Neuron (in vitro differentiated cells): ENCODE results near the gene OLFM3.

ENCODE experiments used
- H2AFZ ChIP-seq: one replicate; pipeline ENCODE4 v1.6.1; 2013; ENCODE audit warnings: low read depth, mild to moderate bottlenecking, inconsistent platforms, low read length, moderate library complexity
- H3K27me3 ChIP-seq: one replicate; pipeline ENCODE4 v1.6.1; 2013; ENCODE audit warnings: low read length; ENCODE audit not compliant: insufficient read depth
- H3K36me3 ChIP-seq: one replicate; pipeline ENCODE4 v1.6.1; 2013; ENCODE audit warnings: low read length; ENCODE audit not compliant: insufficient read depth
- H3K4me1 ChIP-seq: one replicate; pipeline ENCODE4 v1.6.1; 2013; ENCODE audit warnings: low read length; ENCODE audit not compliant: insufficient read depth
- H3K4me3 ChIP-seq: 2 replicates; pipeline ENCODE4 v1.5.1; 2013; ENCODE audit warnings: mild to moderate bottlenecking, low read length, moderate library complexity
- H3K9me3 ChIP-seq: one replicate; pipeline ENCODE4 v1.6.1; 2013; ENCODE audit warnings: low read length

OLFM3 gene

GRCh38 chr1:101996825-101997465 is at the start of gene OLFM3:
TSS of gene OLFM3 (minus strand) at chr1:101996926.
- Histone ChIP-seq H3K9me3 (no peaks in the 10 kb centered on the region), H3K4me3 (peak within 1 kb of the TSS; percentile 47), H3K36me3 (no peaks in the 10 kb centered on the region), H3K27me3 (peaks cover 2% of the 10 kb centered on the region), H2AFZ (peak within 1 kb of the TSS; percentile 70), H3K4me1 (peaks cover 11% of the 10 kb centered on the region)

GRCh38 chr1:102045752-102046151 is 49.0 kb upstream of the OLFM3 start:
- Histone ChIP-seq H3K27me3 (no peaks in the 10 kb centered on the region), H3K9me3 (no peaks in the 10 kb centered on the region), H2AFZ (no peak overlapping the region), H3K36me3 (no peaks in the 10 kb centered on the region), H3K4me3 (no peak overlapping the region), H3K4me1 (no peaks in the 10 kb centered on the region)

- H2AFZ ChIP-seq: no peak overlapping the region
- no peaks in the 10 kb centered on the region for H3K4me1 ChIP-seq
- no peaks in the 10 kb centered on the region for H3K9me3 ChIP-seq
- H3K36me3 ChIP-seq: no peaks in the 10 kb centered on the region
- H3K4me3 ChIP-seq: no peak overlapping the region
- no peaks in the 10 kb centered on the region for H3K27me3 ChIP-seq
Measured at GRCh38 chr1:102032534-102032933, 35.8 kb upstream of the OLFM3 start.

GRCh38 chr1:102019530-102019929 is 22.8 kb upstream of the OLFM3 start:
- Histone ChIP-seq H3K9me3 (no peaks in the 10 kb centered on the region), H2AFZ (no peak overlapping the region), H3K27me3 (no peaks in the 10 kb centered on the region), H3K4me3 (no peak overlapping the region), H3K36me3 (no peaks in the 10 kb centered on the region), H3K4me1 (no peaks in the 10 kb centered on the region)

- Histone ChIP-seq H3K4me3 (no peak overlapping the region), H3K27me3 (no peaks in the 10 kb centered on the region), H3K9me3 (no peaks in the 10 kb centered on the region), H2AFZ (no peak overlapping the region), H3K4me1 (no peaks in the 10 kb centered on the region), H3K36me3 (no peaks in the 10 kb centered on the region)
Measured at GRCh38 chr1:102015728-102016127, 19.0 kb upstream of the OLFM3 start.

GRCh38 chr1:102002057-102002456 is 5.3 kb upstream of the OLFM3 start:
- Histone ChIP-seq H3K4me1 (peaks cover 3% of the 10 kb centered on the region), H3K4me3 (no peak overlapping the region), H3K27me3 (peaks cover 2% of the 10 kb centered on the region), H3K9me3 (no peaks in the 10 kb centered on the region), H2AFZ (no peak overlapping the region), H3K36me3 (no peaks in the 10 kb centered on the region)

GRCh38 chr1:101995984-101996745 is 561 bp downstream of the OLFM3 start:
- Histone ChIP-seq H3K36me3 (no peaks in the 10 kb centered on the region), H3K27me3 (peaks cover under 1% of the 10 kb centered on the region), H3K4me3 (peak overlapping the region; percentile 47), H3K4me1 (peaks cover 11% of the 10 kb centered on the region), H3K9me3 (no peaks in the 10 kb centered on the region), H2AFZ (peak overlapping the region; percentile 70)

- no peak overlapping the region for H2AFZ ChIP-seq
Measured at GRCh38 chr1:101993710-101994109, 3.0 kb downstream of the OLFM3 start.

GRCh38 chr1:101992821-101993575 is 3.7 kb downstream of the OLFM3 start:
- H3K36me3 ChIP-seq: no peaks in the 10 kb centered on the region
- no peak overlapping the region for H2AFZ ChIP-seq
- no peak overlapping the region for H3K4me3 ChIP-seq
- no peaks in the 10 kb centered on the region for H3K9me3 ChIP-seq
- H3K27me3 ChIP-seq: no peaks in the 10 kb centered on the region
- peaks cover 11% of the 10 kb centered on the region for H3K4me1 ChIP-seq

More at GRCh38 chr1:101993710-101994109, 3.0 kb downstream of the OLFM3 start:
- no peaks in the 10 kb centered on the region for H3K27me3 ChIP-seq
- H3K9me3 ChIP-seq: no peaks in the 10 kb centered on the region
- peaks cover 11% of the 10 kb centered on the region for H3K4me1 ChIP-seq
- no peaks in the 10 kb centered on the region for H3K36me3 ChIP-seq
- no peak overlapping the region for H3K4me3 ChIP-seq

- peak overlapping the region; percentile 34 for H2AFZ ChIP-seq
- no peaks in the 10 kb centered on the region for H3K9me3 ChIP-seq
- H3K27me3 ChIP-seq: no peaks in the 10 kb centered on the region
- H3K36me3 ChIP-seq: no peaks in the 10 kb centered on the region
- no peak overlapping the region for H3K4me3 ChIP-seq
- H3K4me1 ChIP-seq: no peaks in the 10 kb centered on the region
Measured at GRCh38 chr1:101980974-101981373, 15.8 kb downstream of the OLFM3 start.

GRCh38 chr1:101977266-101977665 is 19.5 kb downstream of the OLFM3 start:
- H3K4me1 ChIP-seq: no peaks in the 10 kb centered on the region
- H3K4me3 ChIP-seq: no peak overlapping the region

GRCh38 chr1:101976161-101976560 is 20.6 kb downstream of the OLFM3 start:
- no peaks in the 10 kb centered on the region for H3K4me1 ChIP-seq
- no peaks in the 10 kb centered on the region for H3K27me3 ChIP-seq
- H3K36me3 ChIP-seq: no peaks in the 10 kb centered on the region
- no peak overlapping the region for H2AFZ ChIP-seq
- H3K4me3 ChIP-seq: no peak overlapping the region
- H3K9me3 ChIP-seq: no peaks in the 10 kb centered on the region

More at GRCh38 chr1:101977266-101977665, 19.5 kb downstream of the OLFM3 start:
- H3K36me3 ChIP-seq: no peaks in the 10 kb centered on the region
- H3K27me3 ChIP-seq: no peaks in the 10 kb centered on the region
- no peaks in the 10 kb centered on the region for H3K9me3 ChIP-seq
- no peak overlapping the region for H2AFZ ChIP-seq

- H3K36me3 ChIP-seq: no peaks in the 10 kb centered on the region
- no peak overlapping the region for H3K4me3 ChIP-seq
- no peaks in the 10 kb centered on the region for H3K4me1 ChIP-seq
- H2AFZ ChIP-seq: no peak overlapping the region
- no peaks in the 10 kb centered on the region for H3K9me3 ChIP-seq
- H3K27me3 ChIP-seq: no peaks in the 10 kb centered on the region
Measured at GRCh38 chr1:101975371-101975770, 21.4 kb downstream of the OLFM3 start.
